Posterior cingulate gyrus (tissue), 11 donors: ENCODE measurements around the gene CDC42EP2.

Source experiments
- DNase-seq, 10 donors: peaks; one replicate each; pipeline versions ENCODE4 v3.0.0 to v3.0.0-alpha.2; 2020 to 2021; ENCODE audit warnings: mixed read lengths in 3 of 10
- intact Hi-C: fragments of 100-400 bp; cut with DNase I; formaldehyde crosslinking; loops from one replicate; pipeline ENCODE4 v1.15.1; 2023

The CDC42EP2 gene

GRCh38 chr11:65314501-65315203 is at the start of gene CDC42EP2:
Gene CDC42EP2, plus strand, starts transcription at chr11:65314866. Its CDS starts 6,033 bp downstream, at chr11:65320899.
- peak; percentile 76 to 98 (median 85) for DNase-seq
- intact Hi-C loops: loop anchor here (1.0 to 2.0 kb wide), 2 partner anchors 24 to 39 kb away; no protein-coding TSS in a partner anchor

- peak in 2 of 10 donors; percentile 2 to 7 for DNase-seq
- intact Hi-C loops: no loop called here
These were observed 48.5 kb upstream of the CDC42EP2 start for GRCh38 chr11:65266210-65266609.

- intact Hi-C loops: loop anchor here (1.0 kb wide), 2 partner anchors 40 to 55 kb away; no protein-coding TSS in a partner anchor
- DNase-seq: peak in 9 of 10 donors; percentile 29 to 94 (median 68)
These were observed 39.7 kb upstream of the CDC42EP2 start for GRCh38 chr11:65274735-65275682.

GRCh38 chr11:65275906-65276305 is 38.8 kb upstream of the CDC42EP2 start:
- intact Hi-C loops: loop anchor here (1.0 kb wide), 2 partner anchors 39 to 54 kb away; no protein-coding TSS in a partner anchor
- DNase-seq: no peak

GRCh38 chr11:65277631-65278277 is 36.9 kb upstream of the CDC42EP2 start:
- no peak for DNase-seq
- intact Hi-C loops: no loop called here

GRCh38 chr11:65278356-65278755 is 36.3 kb upstream of the CDC42EP2 start:
- intact Hi-C loops: no loop called here
- DNase-seq: no peak

- DNase-seq: no peak
- intact Hi-C loops: no loop called here
These were observed 35.4 kb upstream of the CDC42EP2 start for GRCh38 chr11:65279279-65279678.

- intact Hi-C loops: no loop called here
- DNase-seq: no peak
These were observed 34.8 kb upstream of the CDC42EP2 start for GRCh38 chr11:65279741-65280440.

- intact Hi-C loops: no loop called here
- DNase-seq: no peak
These were observed 34.0 kb upstream of the CDC42EP2 start for GRCh38 chr11:65280646-65281045.

- DNase-seq: no peak
- intact Hi-C loops: no loop called here
These were observed 28.0 kb upstream of the CDC42EP2 start for GRCh38 chr11:65286686-65287085.

- DNase-seq: peak in 1 of 10 donors; percentile 1
- intact Hi-C loops: no loop called here
These were observed 27.1 kb upstream of the CDC42EP2 start for GRCh38 chr11:65287601-65288000.

GRCh38 chr11:65288706-65289536 is 25.7 kb upstream of the CDC42EP2 start:
- intact Hi-C loops: no loop called here
- peak in 7 of 10 donors; percentile 50 to 93 (median 70) for DNase-seq

- intact Hi-C loops: loop anchor here (2.0 kb wide), 1 partner anchor 24 kb away; the partner anchor contains the start of gene CDC42EP2
- peak in 9 of 10 donors; percentile 42 to 97 (median 80) for DNase-seq
These were observed 24.1 kb upstream of the CDC42EP2 start for GRCh38 chr11:65290448-65291165.

GRCh38 chr11:65291613-65292012 is 23.1 kb upstream of the CDC42EP2 start:
- intact Hi-C loops: loop anchor here (2.0 kb wide), 1 partner anchor 23 kb away; the partner anchor contains the start of gene CDC42EP2
- peak; percentile 40 to 97 (median 74) for DNase-seq

GRCh38 chr11:65292890-65293289 is 21.8 kb upstream of the CDC42EP2 start:
- intact Hi-C loops: no loop called here
- DNase-seq: peak in 2 of 10 donors; percentile 11 to 22

GRCh38 chr11:65293909-65294381 is 20.7 kb upstream of the CDC42EP2 start:
- peak in 3 of 10 donors; percentile 49 to 73 (median 64) for DNase-seq
- intact Hi-C loops: no loop called here

- DNase-seq: peak in 3 of 10 donors; percentile 14 to 56 (median 55)
- intact Hi-C loops: no loop called here
These were observed 19.7 kb upstream of the CDC42EP2 start for GRCh38 chr11:65295001-65295400.
